CD4-positive, CD25-positive, alpha-beta regulatory T cell (primary cell): Measurements from ENCODE around the gene JAG2. TPM values are rescaled to one million over a fixed set of nuclear protein-coding genes. Genes with fewer than 3 reads are reported as not detected.

Source experiments
- ATAC-seq, 2 donors: fragments of 150-1000 bp; cut with Tn5 transposase; one replicate each; pipeline ENCODE4 v1.10.0; 2021; ENCODE audit warnings: low read depth in 2 of 2, moderate number of reproducible peaks in 2 of 2, moderate library complexity in 1 of 2
- DNase-seq, 3 donors: peaks; one replicate each; pipeline versions ENCODE4 v3.0.0 to v3.0.0-alpha.2; 2012 to 2022; ENCODE audit warnings: mixed read lengths in 1 of 3
- H3K27ac ChIP-seq: one replicate; pipeline ENCODE4 v1.7.0; 2013; ENCODE audit warnings: mild to moderate bottlenecking, low read length; ENCODE audit not compliant: insufficient read depth, poor library complexity, severe bottlenecking
- H3K27me3 ChIP-seq: one replicate; pipeline ENCODE4 v1.7.0; 2013; ENCODE audit warnings: low read length; ENCODE audit not compliant: control insufficient read depth, insufficient read depth
- H3K36me3 ChIP-seq: one replicate; pipeline ENCODE4 v1.7.0; 2013; ENCODE audit warnings: mild to moderate bottlenecking, low read length, moderate library complexity; ENCODE audit not compliant: control insufficient read depth, insufficient read depth
- H3K4me1 ChIP-seq: 2 replicates; pipeline ENCODE4 v1.7.0; 2013; ENCODE audit warnings: mild to moderate bottlenecking, low read length; ENCODE audit not compliant: insufficient read depth, control insufficient read depth, poor library complexity, severe bottlenecking
- H3K4me3 ChIP-seq: one replicate; pipeline ENCODE4 v1.7.0; 2013; ENCODE audit warnings: low read depth, mild to moderate bottlenecking, low read length, moderate library complexity
- H3K9me3 ChIP-seq, 2 experiments: 1 replicate in 1 of 2; 2 replicates in 1 of 2; pipeline ENCODE4 v1.7.0; 2013; ENCODE audit warnings: low read length in 2 of 2, mild to moderate bottlenecking in 1 of 2, moderate library complexity in 1 of 2; ENCODE audit not compliant: control insufficient read depth in 2 of 2
- H3K27ac Mint-ChIP-seq, 3 donors: one replicate each; pipeline ENCODE4 v1.8.0; 2020 to 2022; ENCODE audit warnings: mild to moderate bottlenecking in 3 of 3, mixed read lengths in 3 of 3, moderate library complexity in 2 of 3
- H3K27me3 Mint-ChIP-seq: one replicate; pipeline ENCODE4 v1.8.0; 2022; ENCODE audit warnings: mild to moderate bottlenecking, mixed read lengths
- H3K36me3 Mint-ChIP-seq: one replicate; pipeline ENCODE4 v1.8.0; 2020; ENCODE audit warnings: mixed read lengths
- H3K4me1 Mint-ChIP-seq, 4 donors: one replicate each; pipeline ENCODE4 v1.8.0; 2020 to 2022; ENCODE audit warnings: mixed read lengths in 4 of 4, mild to moderate bottlenecking in 1 of 4
- H3K4me3 Mint-ChIP-seq, 4 donors: one replicate each; pipeline ENCODE4 v1.8.0; 2020 to 2022; ENCODE audit warnings: mild to moderate bottlenecking in 4 of 4, mixed read lengths in 4 of 4, moderate library complexity in 3 of 4
- H3K9me3 Mint-ChIP-seq, 7 donors: one replicate each; pipeline ENCODE4 v1.8.0; 2020 to 2022; ENCODE audit warnings: mixed read lengths in 7 of 7, mild to moderate bottlenecking in 3 of 7, moderate library complexity in 2 of 7
- polyA plus RNA-seq, 4 donors: library from polyadenylated mRNA; unstranded; fragments of 300-500 nt; fragmentation: Illumina TruSeq; gene quantifications; one replicate each; pipeline ENCODE4 v1.2.3, GENCODE V29; 2021
- total RNA-seq: library from RNA; stranded (reverse); gene quantifications from one replicate; pipeline ENCODE4 v1.2.3, GENCODE V29; 2022

JAG2 gene
- total and polyA plus RNA-seq, 5 donors from 2014 or later = 0.05 to 1.4 (median 0.23) TPM; not detected in 2

DNA sequence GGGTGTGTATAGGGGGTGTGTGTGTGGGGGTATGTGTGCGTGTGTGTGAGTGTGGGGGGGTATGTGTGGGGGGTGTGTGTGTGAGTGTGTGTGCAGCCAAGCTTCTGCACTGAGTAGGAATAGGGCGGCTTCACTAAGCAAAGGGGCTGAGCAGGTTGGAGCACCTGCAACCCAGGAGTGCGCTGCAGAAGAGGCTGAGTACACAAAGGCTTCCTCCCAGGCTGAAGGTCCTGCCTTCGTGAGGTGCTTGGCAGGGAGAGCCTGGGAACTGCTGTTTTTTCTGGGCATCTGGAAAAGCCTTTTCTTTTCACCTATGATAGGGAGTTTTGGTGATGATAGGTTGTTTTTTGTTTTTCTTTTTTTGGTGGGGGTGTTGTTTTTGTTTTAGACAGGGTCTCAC, 18.5 kb upstream of the JAG2 start:
- H3K4me3 Mint-ChIP-seq = no peak overlapping the region
- peaks cover 11% of the 10 kb centered on the region for H3K27me3 Mint-ChIP-seq
- peaks cover 0 to 8% (median 0%) of the 10 kb centered on the region in 4 donors for H3K4me1 Mint-ChIP-seq
- Histone ChIP-seq H3K36me3 (no peaks in the 10 kb centered on the region), H3K4me1 (peaks cover under 1% of the 10 kb centered on the region), H3K9me3 (peaks cover 0 to 11% of the 10 kb centered on the region in 2 experiments), H3K27me3 (no peaks in the 10 kb centered on the region), H3K27ac (no peak overlapping the region), H3K4me3 (no peak overlapping the region)
- H3K36me3 Mint-ChIP-seq = no peaks in the 10 kb centered on the region
- peaks cover 0 to 2% (median 0%) of the 10 kb centered on the region in 7 donors for H3K9me3 Mint-ChIP-seq
- ATAC-seq (no peak), DNase-seq (no peak)
- H3K27ac Mint-ChIP-seq = no peak overlapping the region

DNA sequence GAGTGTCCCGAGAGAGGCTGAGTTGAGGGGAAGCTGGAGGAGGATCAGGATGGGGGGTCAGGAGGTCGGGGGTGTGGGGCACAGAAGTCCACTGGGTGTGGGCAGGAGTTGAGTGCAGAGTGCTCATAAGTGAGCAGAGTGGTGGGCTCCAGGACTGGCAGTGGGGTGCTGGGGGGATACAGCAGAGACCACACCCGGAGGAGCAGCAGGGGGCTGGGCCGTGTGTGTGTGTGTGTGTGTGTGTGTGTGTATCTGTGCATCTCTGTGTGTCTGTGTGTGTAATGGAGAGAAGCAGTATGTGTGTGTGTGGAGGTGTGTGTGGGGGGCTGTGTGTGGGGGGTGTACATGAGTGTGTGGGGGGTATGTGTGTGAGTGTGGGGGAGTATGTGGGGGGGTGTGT, 17.4 kb upstream of the JAG2 start:
- Mint-ChIP-seq H3K9me3 (peaks cover 0 to 2% (median 0%) of the 10 kb centered on the region in 7 donors), H3K27me3 (peaks cover 11% of the 10 kb centered on the region), H3K27ac (no peak overlapping the region), H3K36me3 (no peaks in the 10 kb centered on the region), H3K4me3 (no peak overlapping the region), H3K4me1 (peaks cover 0 to 11% (median 0%) of the 10 kb centered on the region in 4 donors)
- DNase-seq = no peak
- H3K36me3 ChIP-seq = no peaks in the 10 kb centered on the region
- H3K4me1 ChIP-seq = peaks cover 8% of the 10 kb centered on the region
- no peak overlapping the region for H3K4me3 ChIP-seq
- H3K27ac ChIP-seq = no peak overlapping the region
- H3K27me3 ChIP-seq = no peaks in the 10 kb centered on the region
- peaks cover 0 to 11% of the 10 kb centered on the region in 2 experiments for H3K9me3 ChIP-seq
- ATAC-seq = no peak

DNA sequence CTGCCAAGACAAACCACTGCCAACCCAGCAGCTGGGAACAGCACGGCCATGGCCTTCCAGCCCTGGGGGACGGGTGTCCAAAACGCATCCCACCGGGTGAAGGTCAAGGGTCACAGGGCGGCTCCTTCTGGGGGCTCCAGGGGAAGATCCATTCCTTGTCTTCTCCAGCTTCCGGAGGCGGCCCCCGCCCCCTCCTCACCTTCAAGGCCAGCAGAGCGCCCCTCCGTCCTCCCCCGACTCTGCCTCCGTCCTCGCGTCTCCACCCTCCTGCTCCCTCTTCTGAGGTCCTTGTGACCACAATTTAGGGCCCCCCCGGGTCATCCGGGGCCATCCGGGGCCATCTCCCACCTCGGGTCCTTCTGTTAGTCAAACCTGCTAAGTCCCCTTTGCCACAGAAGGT, 16.4 kb upstream of the JAG2 start:
- DNase-seq (no peak), ATAC-seq (no peak)
- Mint-ChIP-seq H3K27ac (no peak overlapping the region), H3K4me3 (peak overlapping the region in 1 of 4 donors; percentile 56), H3K36me3 (no peaks in the 10 kb centered on the region), H3K9me3 (peaks cover 0 to 2% (median 0%) of the 10 kb centered on the region in 7 donors), H3K27me3 (peaks cover 8% of the 10 kb centered on the region), H3K4me1 (peaks cover 0 to 17% (median 2%) of the 10 kb centered on the region in 4 donors)
- Histone ChIP-seq H3K27ac (no peak overlapping the region), H3K4me3 (no peak overlapping the region), H3K9me3 (peaks cover 0 to 11% of the 10 kb centered on the region in 2 experiments), H3K27me3 (no peaks in the 10 kb centered on the region), H3K36me3 (no peaks in the 10 kb centered on the region), H3K4me1 (peaks cover 15% of the 10 kb centered on the region)

DNA sequence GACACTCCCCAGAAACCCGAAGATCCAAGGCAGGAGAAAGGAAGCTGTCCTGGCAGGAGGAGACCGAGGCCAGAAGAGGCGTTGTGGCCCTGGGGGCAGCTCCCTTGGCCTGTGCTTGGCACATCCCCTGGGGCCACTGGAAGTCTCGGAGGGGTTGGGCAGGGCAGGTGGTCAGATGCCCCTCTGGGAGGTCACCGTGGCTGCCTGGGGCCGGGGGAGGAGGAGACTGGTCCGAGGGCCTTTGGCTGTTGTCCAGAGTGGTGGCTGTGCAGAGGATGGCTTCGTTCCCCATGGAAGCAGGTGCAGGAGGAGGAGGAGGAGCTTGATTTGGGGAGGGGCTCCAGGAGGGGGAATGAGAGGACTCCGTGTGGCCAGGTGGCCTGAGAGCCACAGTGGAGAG, 15.9 kb upstream of the JAG2 start:
- Histone ChIP-seq H3K4me1 (peaks cover 15% of the 10 kb centered on the region), H3K36me3 (no peaks in the 10 kb centered on the region), H3K27me3 (no peaks in the 10 kb centered on the region), H3K9me3 (peaks cover 0 to 11% of the 10 kb centered on the region in 2 experiments), H3K27ac (no peak overlapping the region), H3K4me3 (no peak overlapping the region)
- H3K9me3 Mint-ChIP-seq = peaks cover 0 to 2% (median 0%) of the 10 kb centered on the region in 7 donors
- ATAC-seq (no peak), DNase-seq (no peak)
- no peaks in the 10 kb centered on the region for H3K36me3 Mint-ChIP-seq
- peaks cover 0 to 21% (median 3%) of the 10 kb centered on the region in 4 donors for H3K4me1 Mint-ChIP-seq
- H3K27me3 Mint-ChIP-seq = peaks cover 8% of the 10 kb centered on the region
- H3K27ac Mint-ChIP-seq = no peak overlapping the region
- H3K4me3 Mint-ChIP-seq = peak overlapping the region in 1 of 4 donors; percentile 16

DNA sequence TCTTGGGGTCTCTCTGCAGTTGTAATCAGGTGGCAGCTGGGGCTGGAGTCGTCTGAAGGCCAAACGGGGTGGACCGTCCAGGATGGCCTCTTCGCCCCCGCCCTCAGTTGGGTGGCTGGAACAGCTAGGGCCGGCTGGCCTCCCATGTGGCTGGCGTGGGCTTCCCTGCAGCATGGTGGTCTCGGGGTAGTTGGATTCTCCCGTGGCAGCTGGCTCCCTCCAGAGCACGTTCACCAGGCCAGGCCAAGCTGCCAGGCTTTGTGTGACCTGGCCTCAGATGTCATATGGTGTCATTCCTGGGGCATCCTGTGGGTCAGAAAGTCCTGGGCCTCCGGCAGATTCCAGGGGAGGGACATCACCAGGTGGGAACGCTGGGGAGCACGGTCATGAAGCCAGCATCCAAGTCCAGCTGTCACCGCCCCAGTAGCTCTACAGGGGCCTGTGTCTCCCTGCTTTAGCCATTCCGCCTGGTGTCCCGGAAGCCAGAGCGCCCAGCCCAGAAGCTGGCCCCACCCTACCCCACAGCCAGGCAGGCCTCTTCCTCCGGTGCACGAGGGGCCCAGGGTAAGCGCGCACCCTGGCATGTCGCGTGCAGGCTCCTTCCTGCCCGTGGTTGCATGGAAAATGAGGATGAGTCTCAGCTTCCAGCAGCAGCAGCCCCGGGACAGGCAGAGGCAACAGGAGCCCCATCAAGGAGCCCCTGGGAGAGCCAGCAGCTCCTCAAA, 13.9 kb upstream of the JAG2 start:
- Histone ChIP-seq H3K4me3 (no peak overlapping the region), H3K36me3 (no peaks in the 10 kb centered on the region), H3K27ac (no peak overlapping the region), H3K9me3 (no peaks in the 10 kb centered on the region), H3K27me3 (no peaks in the 10 kb centered on the region), H3K4me1 (peaks cover 15% of the 10 kb centered on the region)
- H3K4me3 Mint-ChIP-seq = peak overlapping the region; percentile 61 to 79 (median 68)
- peak overlapping the region in 1 of 3 donors; percentile 85 for H3K27ac Mint-ChIP-seq
- no peaks in the 10 kb centered on the region for H3K36me3 Mint-ChIP-seq
- H3K4me1 Mint-ChIP-seq = peaks cover 0 to 23% (median 6%) of the 10 kb centered on the region in 4 donors
- H3K27me3 Mint-ChIP-seq = no peaks in the 10 kb centered on the region
- H3K9me3 Mint-ChIP-seq = peaks cover 0 to 2% (median 0%) of the 10 kb centered on the region in 7 donors
- ATAC-seq = no peak
- DNase-seq = peak in 1 of 3 donors; percentile 61

DNA sequence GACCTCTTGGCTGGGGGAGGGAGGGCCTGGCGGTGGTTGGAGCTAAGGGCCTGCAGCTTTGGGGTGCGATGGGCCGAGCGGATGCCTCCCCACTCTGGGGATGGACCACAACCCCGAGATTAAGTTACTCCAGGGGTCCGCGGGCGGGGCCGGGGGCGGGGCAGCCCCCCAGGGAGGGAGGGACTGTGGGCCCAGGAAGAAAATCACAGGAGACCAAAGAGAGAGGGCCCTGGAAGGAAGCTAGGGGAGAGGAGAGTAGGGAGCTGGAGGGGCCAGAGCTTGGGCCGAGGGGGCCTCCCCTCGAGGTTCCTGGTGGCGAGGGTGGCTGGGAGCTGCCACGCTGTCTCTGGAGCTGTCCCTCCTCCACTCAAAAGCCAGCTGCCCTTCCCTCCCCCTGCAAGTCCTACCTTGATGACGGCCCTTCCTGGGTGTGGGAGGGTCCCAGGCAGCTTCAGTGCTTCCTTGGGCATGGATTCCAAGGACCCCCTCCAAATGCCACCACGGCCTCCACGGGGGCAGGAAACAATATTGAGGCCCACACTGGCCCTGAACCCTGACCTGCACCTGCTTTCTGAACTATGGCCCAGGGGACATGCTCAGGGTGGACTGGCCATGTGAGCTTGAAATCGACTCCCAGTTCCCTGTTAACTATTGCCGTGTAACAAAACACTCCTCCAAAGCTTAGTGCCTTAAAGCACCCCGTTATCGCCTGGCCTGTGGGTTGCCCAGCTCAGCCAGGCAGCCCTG, 13.1 kb upstream of the JAG2 start:
- Histone ChIP-seq H3K27me3 (no peaks in the 10 kb centered on the region), H3K4me1 (peaks cover 15% of the 10 kb centered on the region), H3K36me3 (no peaks in the 10 kb centered on the region), H3K4me3 (no peak overlapping the region), H3K9me3 (no peaks in the 10 kb centered on the region), H3K27ac (no peak overlapping the region)
- no peak for DNase-seq
- no peaks in the 10 kb centered on the region for H3K27me3 Mint-ChIP-seq
- ATAC-seq = no peak
- H3K4me3 Mint-ChIP-seq = peak overlapping the region; percentile 61 to 79 (median 68)
- peaks cover 0 to 23% (median 6%) of the 10 kb centered on the region in 4 donors for H3K4me1 Mint-ChIP-seq
- H3K27ac Mint-ChIP-seq = no peak overlapping the region
- H3K36me3 Mint-ChIP-seq = no peaks in the 10 kb centered on the region
- peaks cover 0 to 2% (median 0%) of the 10 kb centered on the region in 7 donors for H3K9me3 Mint-ChIP-seq

DNA sequence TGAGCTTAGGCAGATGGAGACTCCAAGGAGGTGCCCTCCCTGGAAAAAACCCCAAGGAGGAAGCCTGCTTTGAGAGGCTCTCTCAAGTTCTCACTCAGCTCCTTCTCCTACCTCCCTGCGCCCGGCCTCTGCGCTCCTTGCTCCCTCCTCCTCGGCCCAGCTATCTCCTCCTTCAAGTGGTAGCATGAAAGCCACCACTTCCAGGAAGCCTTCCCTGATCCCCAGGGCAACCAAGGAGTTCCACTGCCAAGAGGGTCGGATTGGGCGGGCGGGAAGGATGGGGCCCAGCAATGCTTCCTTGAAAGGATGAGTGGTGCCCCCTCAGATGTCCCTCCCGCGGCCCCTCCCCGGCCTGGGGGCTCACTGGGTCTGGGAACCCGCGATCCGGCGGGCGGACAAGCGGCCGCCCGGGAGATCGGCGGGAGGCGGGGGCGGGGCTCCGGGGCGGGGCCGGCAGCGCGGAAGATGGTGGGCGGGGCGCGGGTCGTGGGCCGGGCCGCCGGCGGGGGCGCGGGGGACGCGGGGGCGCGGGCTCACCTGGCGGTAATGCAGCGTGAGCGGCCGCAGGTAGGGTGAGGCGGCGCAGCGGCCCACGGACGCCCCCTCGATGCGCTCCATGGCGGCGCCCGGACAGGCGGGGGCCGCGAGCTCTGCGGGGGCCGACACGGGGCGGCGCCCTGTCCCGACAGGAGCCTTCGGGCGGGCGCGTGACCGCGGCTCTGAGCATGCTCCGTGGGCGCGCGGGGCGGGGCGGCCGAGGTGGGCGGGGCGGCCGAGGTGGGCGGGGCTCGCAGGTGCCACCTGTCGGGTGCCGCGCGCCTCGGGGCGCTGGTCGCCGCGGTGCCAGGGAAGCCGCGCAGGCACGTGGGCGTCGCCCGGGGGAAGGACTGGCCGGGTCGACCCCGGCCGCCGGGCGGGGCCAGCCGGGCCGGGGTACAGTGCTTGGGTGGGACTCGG, 12.3 kb upstream of the JAG2 start, which contains the start of gene NUDT14:
Gene NUDT14 (minus strand): TSS at position 721 of the 957 bp plus-strand sequence. CDS start 103 bp downstream, at position 618.
- peak within 1 kb of the TSS; percentile 68 to 84 (median 82) for H3K4me3 Mint-ChIP-seq
- peak; percentile 74 to 80 for ATAC-seq
- H3K4me1 Mint-ChIP-seq = peaks cover 0 to 23% (median 6%) of the 10 kb centered on the region in 4 donors
- peaks cover 0 to 2% (median 0%) of the 10 kb centered on the region in 7 donors for H3K9me3 Mint-ChIP-seq
- no peak within 1 kb of the TSS for H3K27ac ChIP-seq
- no peaks in the 10 kb centered on the region for H3K9me3 ChIP-seq
- H3K27ac Mint-ChIP-seq = peak within 1 kb of the TSS in 1 of 3 donors; percentile 42
- peak within 1 kb of the TSS; percentile 48 for H3K4me3 ChIP-seq
- no peaks in the 10 kb centered on the region for H3K27me3 ChIP-seq
- H3K27me3 Mint-ChIP-seq = no peaks in the 10 kb centered on the region
- H3K4me1 ChIP-seq = peaks cover 15% of the 10 kb centered on the region
- no peaks in the 10 kb centered on the region for H3K36me3 Mint-ChIP-seq
- peak; percentile 68 to 81 (median 76) for DNase-seq
- H3K36me3 ChIP-seq = no peaks in the 10 kb centered on the region
